ENCODE measurements around the gene NQO1.
"Not testable (repeated sequence)": the region's sequence is repeated elsewhere in the genome, so short reads cannot be mapped to it uniquely, and the experiment has no call there.

NQO1 gene

DNA sequence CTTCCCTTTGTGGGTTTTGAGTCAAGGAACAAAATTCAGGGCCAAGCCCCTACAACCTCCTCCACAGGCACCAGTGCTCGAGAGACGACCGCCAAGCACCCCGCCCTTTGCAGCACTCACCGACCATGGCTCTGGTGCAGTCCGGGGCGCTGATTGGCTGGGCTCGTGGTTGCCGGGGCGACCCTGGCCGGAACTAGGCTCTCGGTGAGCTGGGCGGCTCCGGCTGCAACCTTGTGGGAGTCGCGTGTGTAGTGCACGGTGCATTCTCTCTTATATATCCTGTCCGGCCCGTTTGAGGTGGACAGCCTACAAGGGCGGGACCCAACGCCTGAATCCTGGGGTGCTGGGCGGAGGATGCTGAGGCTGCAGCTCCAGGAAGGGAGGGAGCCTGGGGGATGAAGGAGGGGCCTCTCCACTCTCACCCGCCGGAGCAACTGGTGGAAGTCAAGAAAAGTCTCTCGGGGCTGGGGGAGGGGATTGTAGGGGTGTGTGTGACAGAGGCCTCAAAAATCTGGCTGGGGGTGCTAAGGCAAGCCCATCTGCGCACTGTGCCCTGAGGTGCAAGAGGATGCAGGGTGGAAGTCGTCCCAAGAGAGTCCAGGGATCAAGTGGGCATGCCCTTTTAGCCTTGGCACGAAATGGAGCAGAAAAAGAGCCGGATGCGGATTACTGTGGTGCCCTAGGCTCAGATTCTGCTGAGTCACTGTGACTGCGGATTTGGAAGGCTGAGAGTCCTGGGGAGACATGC is at the start of gene NQO1:
NQO1 (minus strand) TSS at position 248 of the 748 bp plus-strand sequence; CDS start at position 127, 121 bp downstream.
- in situ Hi-C loops (cut with MboI; ENCODE audit: low sequenced_read_pairs) = no loop called here

DNA sequence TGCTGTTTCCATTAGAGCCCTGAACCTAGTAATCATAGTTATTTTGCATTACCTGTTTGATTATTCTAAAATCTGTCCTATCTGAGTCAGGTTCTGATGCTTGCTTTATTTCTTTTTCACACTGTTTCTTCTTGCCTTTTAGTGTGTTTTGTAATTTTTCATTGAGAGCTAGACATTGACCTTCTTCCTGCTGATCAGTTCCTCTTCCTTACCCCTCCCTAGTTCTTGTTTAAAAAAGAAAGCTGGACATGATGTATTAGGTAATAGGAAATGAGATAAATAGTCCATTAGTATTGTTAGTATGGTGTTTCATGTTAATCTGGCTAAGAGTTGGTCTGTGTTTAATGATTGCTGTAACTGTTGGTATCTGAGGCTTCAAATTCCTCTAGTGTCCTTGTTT is 49.2 kb upstream of the NQO1 start:
- in situ Hi-C loops (cut with MboI; ENCODE audit: low sequenced_read_pairs) = no loop called here

GRCh38 chr16:69773260-69773947 is 47.0 kb upstream of the NQO1 start:
- in situ Hi-C loops (cut with MboI; ENCODE audit: low sequenced_read_pairs) = no loop called here

GRCh38 chr16:69771651-69771967 is 45.2 kb upstream of the NQO1 start:
- in situ Hi-C loops (cut with MboI; ENCODE audit: low sequenced_read_pairs) = no loop called here

GRCh38 chr16:69769404-69769803 is 43.0 kb upstream of the NQO1 start:
- in situ Hi-C loops (cut with MboI; ENCODE audit: low sequenced_read_pairs) = no loop called here

DNA sequence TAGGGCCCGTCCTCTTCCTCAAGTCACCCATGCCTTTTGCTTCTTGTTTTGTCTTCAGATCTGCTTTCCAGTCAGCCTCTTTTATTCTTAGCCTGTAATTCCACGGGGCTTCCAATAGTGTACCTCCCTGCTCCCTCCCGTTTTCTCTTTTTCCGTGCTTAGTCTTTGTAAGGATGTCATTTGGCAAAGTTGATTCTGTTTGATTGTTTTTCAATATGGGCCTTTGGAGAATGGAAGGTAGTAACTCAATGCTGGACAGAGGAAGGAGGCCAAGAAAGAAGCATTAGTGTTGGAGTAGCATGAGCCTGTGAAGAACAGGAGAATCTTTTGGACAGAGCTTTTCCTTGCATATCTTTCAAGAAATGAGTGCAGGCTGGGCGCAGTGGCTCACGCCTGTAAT is 42.3 kb upstream of the NQO1 start:
- in situ Hi-C loops (cut with MboI; ENCODE audit: low sequenced_read_pairs) = no loop called here

DNA sequence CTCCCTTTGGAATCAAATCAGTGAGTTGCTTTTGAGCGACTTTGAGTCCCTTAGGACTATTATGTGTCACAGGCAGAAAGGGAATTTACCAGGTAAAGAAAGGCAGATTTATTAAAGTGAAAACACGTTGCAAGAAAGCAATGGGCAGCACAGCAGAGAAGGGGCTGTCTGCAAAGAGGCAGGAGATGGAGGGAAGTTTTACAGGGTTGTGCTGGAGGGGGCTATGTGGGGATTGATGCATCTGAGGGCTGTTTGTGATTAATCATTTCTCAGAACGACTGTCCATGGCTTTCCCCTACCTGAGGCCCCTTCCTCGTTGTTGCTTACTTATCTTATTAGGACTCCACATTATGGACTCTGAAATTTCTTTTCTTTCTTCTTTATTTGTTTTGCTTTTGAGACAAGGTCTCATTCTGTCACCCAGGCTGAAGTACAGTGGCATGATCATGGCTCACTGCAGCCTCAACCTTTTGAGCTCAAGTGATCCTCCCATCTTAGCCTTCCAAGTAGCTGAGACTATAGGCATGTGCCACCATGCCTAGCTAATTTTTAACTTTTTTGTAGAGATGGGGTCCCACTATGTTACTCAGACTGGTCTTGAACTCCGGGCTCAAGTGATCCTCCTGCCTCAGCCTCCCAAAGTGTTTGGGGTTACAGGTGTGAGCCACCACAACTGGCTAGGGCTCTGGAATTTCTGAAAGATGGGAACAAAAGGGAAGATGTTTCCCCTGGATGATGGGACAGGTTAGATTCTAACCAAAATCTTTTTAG is 41.3 kb upstream of the NQO1 start:
- in situ Hi-C loops (cut with MboI; ENCODE audit: low sequenced_read_pairs) = no loop called here

DNA sequence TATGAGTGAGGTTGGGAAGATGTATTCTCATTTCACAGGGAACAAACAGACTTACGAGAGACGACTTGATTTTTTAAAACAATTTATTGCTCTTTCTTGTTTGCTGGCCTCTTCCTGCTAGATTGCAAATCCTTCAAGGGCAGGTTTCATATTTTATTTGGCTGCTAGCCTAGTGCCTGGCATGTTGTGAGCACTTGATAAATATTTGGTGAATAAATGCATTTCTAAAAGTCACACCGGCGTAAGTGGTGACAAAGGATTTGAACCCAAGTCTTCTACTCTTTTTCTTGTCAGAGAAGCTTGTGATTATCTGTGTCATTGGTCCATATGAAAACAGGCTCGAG is 37.2 kb upstream of the NQO1 start:
- in situ Hi-C loops (cut with MboI; ENCODE audit: low sequenced_read_pairs) = no loop called here

- in situ Hi-C loops (cut with MboI; ENCODE audit: low sequenced_read_pairs) = no loop called here
Measured at GRCh38 chr16:69762814-69763598, 36.6 kb upstream of the NQO1 start.

DNA sequence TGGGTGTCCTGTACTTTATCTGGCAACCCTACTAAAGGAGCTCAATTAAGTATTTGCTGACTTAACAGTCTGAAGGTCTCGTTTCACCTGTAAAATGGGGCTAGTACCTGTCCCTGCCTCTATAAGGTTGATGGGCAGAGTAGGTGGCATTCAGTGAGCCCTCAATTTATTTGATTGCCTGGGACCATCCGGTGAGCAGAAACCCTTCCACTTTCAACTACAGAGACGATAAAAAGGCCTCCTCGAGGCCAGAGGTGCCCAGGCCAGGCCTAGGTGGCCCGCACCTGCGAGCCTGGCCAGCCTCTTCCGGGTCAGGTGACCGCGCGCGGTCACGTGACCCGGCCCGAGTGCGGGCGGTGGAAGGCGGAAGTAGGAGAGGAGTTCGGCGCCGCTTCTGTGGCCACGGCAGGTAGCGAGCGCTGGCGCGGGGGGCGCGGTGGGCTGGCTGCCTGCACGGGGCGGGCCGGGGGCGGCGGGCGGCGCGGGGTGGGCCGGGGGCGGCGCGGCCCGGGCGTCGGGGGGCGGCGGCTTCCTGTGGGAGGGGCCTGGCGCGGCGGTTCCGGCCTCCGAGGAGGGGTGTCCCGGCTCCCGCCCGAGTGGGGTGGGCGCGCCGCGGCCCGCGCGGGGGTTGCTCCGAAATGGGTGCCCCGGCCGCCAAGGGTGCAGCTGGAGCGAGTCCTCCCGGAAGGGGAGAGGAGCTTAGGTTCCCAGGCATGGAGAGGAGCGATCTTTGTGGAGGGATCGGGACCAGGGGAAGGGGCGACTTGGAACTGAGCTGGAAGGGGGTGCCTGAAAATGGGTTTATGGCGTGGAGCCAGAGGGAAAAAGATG is 35.8 kb upstream of the NQO1 start, which contains the start of gene WWP2:
WWP2 (plus strand) TSS at position 350 of the 831 bp plus-strand sequence. CDS start 24,679 bp downstream, outside the sequence.
- in situ Hi-C loops (cut with MboI; ENCODE audit: low sequenced_read_pairs) = no loop called here

DNA sequence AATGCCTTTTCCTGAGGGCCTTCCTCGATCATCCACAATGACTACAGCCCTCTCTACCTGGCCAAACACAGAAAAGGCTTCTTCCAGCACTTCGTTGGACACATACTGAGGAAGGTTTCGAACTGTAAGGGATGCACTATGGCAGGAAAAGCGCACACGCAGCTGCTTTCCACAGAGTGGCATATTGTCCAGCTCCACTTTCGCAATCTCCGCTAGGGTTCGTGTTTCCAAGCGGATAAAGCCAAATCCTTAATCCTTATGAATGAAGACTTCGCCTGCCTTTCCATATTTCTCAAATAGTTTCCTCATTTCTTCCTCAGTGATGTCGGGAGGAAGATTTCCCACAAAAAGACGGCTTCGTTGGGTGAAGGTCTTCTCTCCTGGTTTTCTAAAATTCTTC is 31.0 kb upstream of the NQO1 start:
- in situ Hi-C loops (cut with MboI; ENCODE audit: low sequenced_read_pairs) = not testable (repeated sequence)

GRCh38 chr16:69756705-69757104 is 30.3 kb upstream of the NQO1 start:
- in situ Hi-C loops (cut with MboI; ENCODE audit: low sequenced_read_pairs) = no loop called here

DNA sequence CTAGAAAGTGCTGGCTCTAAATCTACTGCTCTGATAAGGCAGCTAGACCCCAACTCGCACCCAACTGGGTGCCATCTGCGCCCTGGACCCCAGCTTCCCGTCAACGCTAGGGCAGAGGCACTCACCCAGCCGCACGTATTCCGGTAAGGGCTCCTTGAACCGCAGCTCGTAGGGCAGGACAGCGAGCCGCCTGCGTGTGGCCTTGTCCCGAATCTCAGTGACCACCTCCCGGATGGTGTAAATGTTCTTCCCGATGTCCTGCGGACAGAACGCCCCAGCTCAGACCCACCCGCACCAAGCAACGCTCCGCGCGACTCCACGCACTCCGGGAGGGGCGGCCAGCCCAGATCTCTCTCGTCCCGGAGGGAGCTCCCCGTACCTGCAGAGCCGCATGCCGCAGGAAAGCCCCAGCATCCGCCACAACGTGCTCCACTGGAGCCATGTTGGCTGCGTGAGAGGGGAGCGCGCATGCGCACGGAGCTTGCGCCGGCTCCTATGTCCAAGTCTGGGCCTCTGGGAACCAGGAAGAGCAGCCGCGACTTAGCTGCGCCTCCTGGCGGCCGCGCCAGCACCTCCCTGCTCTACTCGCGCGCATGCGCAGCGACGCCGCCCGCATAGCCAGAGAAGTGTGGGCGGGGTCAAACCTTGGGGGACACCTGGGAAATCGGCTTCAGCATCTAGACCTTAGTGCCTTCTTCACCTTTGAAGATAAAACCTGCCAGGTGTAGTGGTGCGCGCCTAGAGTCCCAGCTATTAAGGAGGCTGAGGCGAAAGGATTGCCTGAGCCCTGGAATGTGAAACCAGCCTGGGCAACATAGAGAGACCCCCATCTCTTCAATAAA is 28.3 kb upstream of the NQO1 start, which contains the start of gene NOB1:
NOB1 (minus strand) TSS at position 458 of the 842 bp plus-strand sequence; CDS start at position 442, 16 bp downstream.
- in situ Hi-C loops (cut with MboI; ENCODE audit: low sequenced_read_pairs) = no loop called here

DNA sequence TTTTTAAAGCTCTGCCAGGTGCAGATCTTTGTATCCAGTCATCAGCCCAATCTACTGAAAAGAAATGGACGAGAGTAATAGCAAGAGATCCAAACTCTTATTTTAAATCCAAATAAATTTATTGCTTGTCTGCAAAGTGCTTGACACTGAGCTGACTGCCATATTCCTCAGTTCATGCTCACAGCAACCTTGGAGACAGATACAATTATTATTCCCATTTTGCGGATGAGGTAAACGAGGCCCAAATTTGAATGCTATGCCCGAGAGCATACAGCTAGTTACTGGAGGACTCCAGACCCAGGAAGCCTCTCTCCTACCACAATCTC is 27.7 kb upstream of the NQO1 start:
- in situ Hi-C loops (cut with MboI; ENCODE audit: low sequenced_read_pairs) = no loop called here

- in situ Hi-C loops (cut with MboI; ENCODE audit: low sequenced_read_pairs) = no loop called here
Measured at GRCh38 chr16:69748694-69749345, 22.5 kb upstream of the NQO1 start.

DNA sequence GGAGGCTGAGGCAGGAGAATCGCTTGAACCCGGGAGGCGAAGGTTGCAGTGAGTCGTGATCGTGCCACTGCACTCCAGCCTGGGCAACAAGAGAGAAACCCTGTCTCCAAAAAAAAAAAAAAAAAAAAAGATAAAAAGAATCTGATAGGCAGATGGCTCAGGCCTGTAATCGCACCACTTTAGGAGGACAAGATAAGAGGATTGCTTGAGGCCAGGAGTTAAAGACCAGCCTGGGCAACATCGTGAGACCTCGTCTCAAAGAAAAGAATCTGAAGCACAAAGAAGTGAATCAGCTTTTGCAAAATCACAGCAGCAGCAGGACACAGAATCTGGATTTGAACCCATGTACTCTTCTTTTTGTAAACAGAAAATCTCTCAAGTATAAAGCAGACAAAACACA is 20.8 kb upstream of the NQO1 start:
- in situ Hi-C loops (cut with MboI; ENCODE audit: low sequenced_read_pairs) = no loop called here

GRCh38 chr16:69745959-69746358 is 19.6 kb upstream of the NQO1 start:
- in situ Hi-C loops (cut with MboI; ENCODE audit: low sequenced_read_pairs) = no loop called here

DNA sequence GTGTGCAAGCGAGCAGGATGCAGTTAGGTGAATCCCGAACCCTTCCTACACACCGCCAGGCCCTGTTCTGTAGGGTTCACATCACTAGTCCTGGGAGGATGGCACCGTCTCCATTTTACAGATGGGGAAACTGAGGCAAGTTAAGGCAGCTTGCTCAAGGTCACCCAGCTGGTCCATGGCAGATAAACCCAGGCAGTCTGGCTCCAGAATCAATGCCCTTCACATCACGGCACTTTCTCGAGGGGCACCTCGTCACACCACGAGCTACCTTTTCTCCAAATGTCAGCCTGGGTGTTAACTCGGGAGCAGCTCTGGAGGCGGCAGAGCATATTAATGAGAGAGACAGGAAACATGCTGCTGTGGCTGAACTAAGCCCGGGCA is 18.9 kb upstream of the NQO1 start:
- in situ Hi-C loops (cut with MboI; ENCODE audit: low sequenced_read_pairs) = no loop called here

Measured in hTERT RPE-1 (cell line).